Trophoblast cell (in vitro differentiated cells and primary cell): Measurements from ENCODE around the gene C16orf95.

ENCODE experiments used
- DNase-seq, 2 donors: peaks; one replicate each; pipeline ENCODE4 v3.0.0-alpha.2; 2016
- H2AFZ ChIP-seq: 2 replicates; pipeline ENCODE4 v1.6.1; 2013; ENCODE audit warnings: low read length, moderate library complexity, mild to moderate bottlenecking; ENCODE audit not compliant: insufficient read depth, poor library complexity
- H2AK5ac ChIP-seq: 2 replicates; pipeline ENCODE4 v1.6.1; 2013; ENCODE audit warnings: mild to moderate bottlenecking, low read length
- H2BK120ac ChIP-seq: 2 replicates; pipeline ENCODE4 v1.6.1; 2013; ENCODE audit warnings: low read length, mild to moderate bottlenecking, moderate library complexity; ENCODE audit not compliant: insufficient read depth, poor library complexity
- H2BK12ac ChIP-seq: 2 replicates; pipeline ENCODE4 v1.6.1; 2013; ENCODE audit warnings: mild to moderate bottlenecking, low read length, moderate library complexity
- H2BK5ac ChIP-seq: 2 replicates; pipeline ENCODE4 v1.6.1; 2013; ENCODE audit warnings: low read length, low read depth, moderate library complexity, mild to moderate bottlenecking; ENCODE audit not compliant: poor library complexity
- H3K14ac ChIP-seq: 2 replicates; pipeline ENCODE4 v1.6.1; 2013; ENCODE audit warnings: mild to moderate bottlenecking, low read length
- H3K18ac ChIP-seq: 2 replicates; pipeline ENCODE4 v1.6.1; 2013; ENCODE audit warnings: mild to moderate bottlenecking, low read length
- H3K23ac ChIP-seq: 2 replicates; pipeline ENCODE4 v1.6.1; 2013; ENCODE audit warnings: low read length
- H3K27ac ChIP-seq: 2 replicates; pipeline ENCODE4 v1.5.1; 2013; ENCODE audit warnings: low read depth, mild to moderate bottlenecking, inconsistent platforms, low read length, moderate library complexity
- H3K27me3 ChIP-seq: 2 replicates; pipeline ENCODE4 v1.6.1; 2013; ENCODE audit warnings: inconsistent platforms, mild to moderate bottlenecking, low read length, moderate library complexity; ENCODE audit not compliant: insufficient read depth
- H3K36me3 ChIP-seq, 2 experiments: 1 replicate in 1 of 2; 2 replicates in 1 of 2; pipeline ENCODE4 v1.6.1; 2013; ENCODE audit warnings: low read length in 2 of 2, mild to moderate bottlenecking in 2 of 2, moderate library complexity in 1 of 2; ENCODE audit not compliant: insufficient read depth in 2 of 2, control insufficient read depth in 1 of 2
- H3K4ac ChIP-seq: 2 replicates; pipeline ENCODE4 v1.6.1; 2013; ENCODE audit warnings: low read depth, mild to moderate bottlenecking, low read length, moderate library complexity
- H3K4me1 ChIP-seq, 2 experiments: 1 replicate in 1 of 2; 2 replicates in 1 of 2; pipeline ENCODE4 v1.6.1; 2013; ENCODE audit warnings: low read length in 2 of 2, mild to moderate bottlenecking in 2 of 2, moderate library complexity in 1 of 2; ENCODE audit not compliant: insufficient read depth in 2 of 2, control insufficient read depth in 1 of 2
- H3K4me2 ChIP-seq: 2 replicates; pipeline ENCODE4 v1.6.1; 2013; ENCODE audit warnings: inconsistent platforms, mild to moderate bottlenecking, low read length, moderate library complexity
- H3K4me3 ChIP-seq: 2 replicates; pipeline ENCODE4 v1.5.1; 2013; ENCODE audit warnings: mild to moderate bottlenecking, low read depth, low read length, inconsistent platforms
- H3K79me1 ChIP-seq: one replicate; pipeline ENCODE4 v1.6.1; 2013; ENCODE audit warnings: low read length
- H3K79me2 ChIP-seq: 2 replicates; pipeline ENCODE4 v1.6.1; 2013; ENCODE audit warnings: low read length, mild to moderate bottlenecking; ENCODE audit not compliant: control insufficient read depth, insufficient read depth, poor library complexity
- H3K9ac ChIP-seq: 2 replicates; pipeline ENCODE4 v1.6.1; 2013; ENCODE audit warnings: mild to moderate bottlenecking, low read length
- H3K9me3 ChIP-seq: 2 replicates; pipeline ENCODE4 v1.6.1; 2013; ENCODE audit warnings: low read depth, mild to moderate bottlenecking, control low read depth, inconsistent platforms, low read length; ENCODE audit not compliant: insufficient read depth
- H4K12ac ChIP-seq: 2 replicates; pipeline ENCODE4 v1.6.1; 2013; ENCODE audit warnings: low read depth, mild to moderate bottlenecking, low read length, moderate library complexity
- H4K8ac ChIP-seq: 2 replicates; pipeline ENCODE4 v1.6.1; 2013; ENCODE audit warnings: low read depth, mild to moderate bottlenecking, low read length, moderate library complexity
- H4K91ac ChIP-seq: one replicate; pipeline ENCODE4 v1.6.1; 2013; ENCODE audit warnings: low read depth, mild to moderate bottlenecking, low read length, moderate library complexity
- WGBS: extraction: QIAGEN DNeasy Blood & Tissue Kit; methylation state at CpG from one replicate; pipeline ENCODE4 v1.1.7; 2013; ENCODE audit warnings: missing lambda C conversion rate; ENCODE audit not compliant: insufficient read length, insufficient coverage; ENCODE audit errors: extremely low coverage; 5-methylcytosine and 5-hydroxymethylcytosine counted together

Gene C16orf95

DNA sequence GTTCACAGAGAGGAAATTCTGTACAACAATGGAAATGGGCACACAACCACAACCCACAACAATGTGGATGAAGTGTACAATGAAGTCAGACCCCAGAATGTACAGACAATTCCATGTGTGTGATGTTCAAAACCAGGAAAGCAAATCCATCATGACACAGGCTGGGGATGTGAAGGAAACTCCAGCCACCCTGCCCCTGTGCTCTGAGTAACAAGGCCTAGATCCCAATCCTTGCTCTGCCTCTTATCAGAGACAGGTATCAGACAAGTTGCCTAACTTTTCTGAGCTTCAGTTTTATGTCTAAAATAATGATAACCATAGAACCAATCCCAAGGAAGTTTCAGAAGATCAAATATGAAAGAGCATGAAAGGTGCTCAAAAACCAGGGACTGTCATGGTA is 1.8 kb upstream of the C16orf95 start:
- no peak overlapping the region for H2AFZ ChIP-seq
- H3K79me1 ChIP-seq, result peaks cover 7% of the 10 kb centered on the region
- H3K14ac ChIP-seq, result no peak overlapping the region
- H3K79me2 ChIP-seq, result peaks cover 9% of the 10 kb centered on the region
- no peak overlapping the region for H2BK5ac ChIP-seq
- no peaks in the 10 kb centered on the region for H3K9me3 ChIP-seq
- no peak overlapping the region for H3K4ac ChIP-seq
- no peak for DNase-seq
- no peaks in the 10 kb centered on the region for H3K27me3 ChIP-seq
- no peak overlapping the region for H3K18ac ChIP-seq
- H2BK12ac ChIP-seq, result no peak overlapping the region
- no peak overlapping the region for H2AK5ac ChIP-seq
- no peak overlapping the region for H4K12ac ChIP-seq
- H3K4me3 ChIP-seq, result no peak overlapping the region
- no peak overlapping the region for H3K9ac ChIP-seq
- H2BK120ac ChIP-seq, result no peak overlapping the region
- no peak overlapping the region for H3K4me2 ChIP-seq
- no peak overlapping the region for H3K23ac ChIP-seq
- H3K36me3 ChIP-seq, result peaks cover 0 to 2% of the 10 kb centered on the region in 2 experiments
- H3K27ac ChIP-seq, result no peak overlapping the region
- H4K91ac ChIP-seq, result no peak overlapping the region
- no peak overlapping the region for H4K8ac ChIP-seq
- peaks cover 5% of the 10 kb centered on the region in 2 experiments for H3K4me1 ChIP-seq

DNA sequence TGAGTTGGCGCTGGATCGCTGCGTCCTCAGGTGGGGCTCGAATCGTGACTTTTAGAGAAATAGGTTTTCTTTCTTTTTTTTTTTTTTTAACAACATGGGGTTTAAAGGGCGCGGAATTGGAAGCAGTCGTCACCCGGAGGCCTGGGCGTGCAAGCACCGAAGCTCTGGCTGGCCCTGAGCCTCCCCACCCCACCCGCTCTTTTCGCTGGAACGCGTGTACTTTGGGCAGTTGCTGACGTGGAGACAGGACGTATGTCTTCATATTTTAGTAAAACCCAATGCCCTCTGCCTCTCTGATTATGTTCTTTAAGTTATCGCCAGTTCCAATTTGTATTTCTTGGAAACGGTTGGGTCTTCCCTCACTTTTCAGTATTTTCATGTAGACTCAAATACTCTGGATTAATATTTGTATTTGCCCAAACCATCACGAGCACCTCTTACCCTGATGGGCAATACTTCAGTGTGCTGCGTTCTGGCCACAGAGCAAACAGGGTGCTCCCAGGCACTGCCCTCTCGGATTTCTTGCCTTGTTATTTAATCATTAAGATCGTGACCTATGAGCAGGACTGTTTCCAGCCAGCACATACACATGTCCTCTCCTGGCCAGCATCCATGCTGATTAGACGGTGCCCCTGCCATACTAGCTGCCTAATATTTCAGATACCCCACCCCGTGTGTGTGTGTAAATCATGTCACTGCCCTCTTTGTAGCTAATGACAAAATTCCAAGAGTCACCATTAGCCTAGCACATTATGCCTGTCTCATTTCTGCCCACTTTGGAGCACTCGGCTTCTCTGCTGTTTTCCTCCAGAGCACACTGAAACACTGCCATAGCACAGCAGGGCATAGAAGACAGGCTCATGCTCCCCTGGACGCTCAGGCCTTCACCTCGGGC is 805 bp upstream of the C16orf95 start:
- Histone ChIP-seq H4K12ac (peak overlapping the region; percentile 93), H4K91ac (peak overlapping the region; percentile 89), H3K4me2 (peak overlapping the region; percentile 72), H2AFZ (peak overlapping the region; percentile 68), H3K14ac (peak overlapping the region; percentile 93), H2BK120ac (peak overlapping the region; percentile 77), H3K18ac (no peak overlapping the region), H3K27ac (peak overlapping the region; percentile 37), H4K8ac (peak overlapping the region; percentile 85), H3K4me1 (peaks cover 5% of the 10 kb centered on the region in 2 experiments), H3K9ac (peak overlapping the region; percentile 99), H2BK5ac (no peak overlapping the region), H2AK5ac (peak overlapping the region; percentile 30), H3K23ac (no peak overlapping the region), H3K4me3 (peak overlapping the region; percentile 90), H2BK12ac (no peak overlapping the region), H3K79me2 (peaks cover 9% of the 10 kb centered on the region), H3K9me3 (no peaks in the 10 kb centered on the region), H3K36me3 (peaks cover 0 to 2% of the 10 kb centered on the region in 2 experiments), H3K4ac (peak overlapping the region; percentile 93), H3K27me3 (no peaks in the 10 kb centered on the region), H3K79me1 (peaks cover 7% of the 10 kb centered on the region)
- DNase-seq, result peak; percentile 37 to 58
- WGBS, result no CpG with 5 or more reads among the region's 28 CpGs

DNA sequence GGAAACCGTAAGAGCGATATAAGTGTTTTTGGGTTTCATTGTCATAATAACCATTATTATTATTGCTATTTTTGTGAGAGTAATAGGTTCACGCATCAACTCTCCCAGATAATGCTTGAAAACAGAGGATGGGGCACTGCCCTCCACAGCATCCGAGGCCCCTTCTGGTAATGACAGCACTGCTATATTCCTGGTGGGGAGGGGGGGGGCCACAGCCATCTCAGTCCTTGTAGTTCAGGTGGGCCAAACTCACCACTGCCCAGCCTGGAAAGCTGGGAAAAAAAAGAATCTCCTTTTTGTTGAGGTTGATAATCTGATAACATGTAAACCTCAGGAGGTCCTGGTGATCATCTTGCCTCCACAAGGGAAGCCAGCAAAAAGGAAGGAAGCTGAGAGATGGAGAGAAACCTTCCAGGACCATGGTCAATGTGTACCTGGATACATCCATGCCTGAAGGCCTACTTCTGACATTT is 706 bp downstream of the C16orf95 start:
- peaks cover 7% of the 10 kb centered on the region for H3K79me1 ChIP-seq
- no peak overlapping the region for H2BK120ac ChIP-seq
- no peaks in the 10 kb centered on the region for H3K27me3 ChIP-seq

DNA sequence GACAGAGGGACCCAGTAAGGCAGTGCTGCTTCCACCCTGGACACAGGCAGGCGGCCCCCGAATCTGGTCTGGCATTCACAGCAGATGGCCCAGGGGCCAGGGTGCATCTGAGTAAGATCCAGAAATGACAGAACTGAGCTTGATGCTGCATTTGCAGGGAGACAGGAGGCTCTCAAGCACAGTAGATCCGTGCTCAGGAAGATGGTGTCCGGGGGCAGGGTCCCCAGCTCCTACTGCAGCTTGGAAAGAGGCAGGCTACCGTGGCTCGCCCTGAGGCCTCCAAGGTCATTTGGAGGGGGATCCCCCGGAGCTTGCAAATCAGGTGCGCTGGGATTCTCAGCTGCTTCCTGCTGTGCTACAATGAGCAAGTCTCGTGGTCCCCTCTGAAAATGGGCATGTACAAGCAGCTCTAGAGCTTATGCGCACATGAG is 2.2 kb downstream of the C16orf95 start:
- no peak for DNase-seq
- no CpG with 5 or more reads among the region's 10 CpGs for WGBS
- H3K4me1 ChIP-seq, result peaks cover 5% of the 10 kb centered on the region in 2 experiments

More for the DNA sequence above, 706 bp downstream of the C16orf95 start:
- H3K79me2 ChIP-seq, result peaks cover 9% of the 10 kb centered on the region
- no peak overlapping the region for H4K12ac ChIP-seq
- H4K8ac ChIP-seq, result peak overlapping the region; percentile 88
- H2BK12ac ChIP-seq, result no peak overlapping the region
- peaks cover 0 to 2% of the 10 kb centered on the region in 2 experiments for H3K36me3 ChIP-seq
- no peaks in the 10 kb centered on the region for H3K9me3 ChIP-seq
- no peak overlapping the region for H3K9ac ChIP-seq
- H3K23ac ChIP-seq, result no peak overlapping the region
- H3K4me2 ChIP-seq, result peak overlapping the region; percentile 92
- H3K4me1 ChIP-seq, result peaks cover 5% of the 10 kb centered on the region in 2 experiments
- H2AFZ ChIP-seq, result no peak overlapping the region
- no peak for DNase-seq
- no peak overlapping the region for H3K18ac ChIP-seq
- no peak overlapping the region for H3K4ac ChIP-seq
- H3K4me3 ChIP-seq, result no peak overlapping the region
- H2BK5ac ChIP-seq, result no peak overlapping the region
- no peak overlapping the region for H3K27ac ChIP-seq
- H3K14ac ChIP-seq, result no peak overlapping the region
- WGBS, result no CpG with 5 or more reads among the region's 4 CpGs
- H2AK5ac ChIP-seq, result no peak overlapping the region
- H4K91ac ChIP-seq, result no peak overlapping the region

More for the DNA sequence above, 2.2 kb downstream of the C16orf95 start:
- no peak overlapping the region for H3K18ac ChIP-seq
- peaks cover 9% of the 10 kb centered on the region for H3K79me2 ChIP-seq
- no peak overlapping the region for H4K8ac ChIP-seq
- H3K27me3 ChIP-seq, result no peaks in the 10 kb centered on the region
- H3K79me1 ChIP-seq, result peaks cover 7% of the 10 kb centered on the region
- H3K9me3 ChIP-seq, result no peaks in the 10 kb centered on the region
- H3K36me3 ChIP-seq, result peaks cover 0 to 2% of the 10 kb centered on the region in 2 experiments
- H2BK120ac ChIP-seq, result no peak overlapping the region
- no peak overlapping the region for H2AK5ac ChIP-seq
- H4K91ac ChIP-seq, result no peak overlapping the region
- H3K14ac ChIP-seq, result no peak overlapping the region
- no peak overlapping the region for H4K12ac ChIP-seq
- no peak overlapping the region for H3K9ac ChIP-seq
- H3K23ac ChIP-seq, result no peak overlapping the region
- H3K4me3 ChIP-seq, result no peak overlapping the region
- H3K4me2 ChIP-seq, result no peak overlapping the region
- no peak overlapping the region for H2BK12ac ChIP-seq
- H3K4ac ChIP-seq, result no peak overlapping the region
- no peak overlapping the region for H2BK5ac ChIP-seq
- no peak overlapping the region for H3K27ac ChIP-seq
- no peak overlapping the region for H2AFZ ChIP-seq
